K562 (cell line): Measurements from ENCODE around the gene CLASP1. TPM values are rescaled to one million over a fixed set of nuclear protein-coding genes. Genes with fewer than 3 reads are reported as not detected.

Experiments used
- ATAC-seq: fragments of 200-7000 bp; cut with Tn5 transposase; 3 replicates; pipeline ENCODE4 v1.9.1; 2020; ENCODE audit warnings: moderate library complexity
- BruUV-seq: library from RNA; stranded (reverse); fragments of 400-500 nt; replicated peaks from 2 replicates; lab custom pipeline; 2021; lab: Mats Ljungman, UMichigan
- CTCF ChIA-PET: fragments of 300-600 bp; formaldehyde crosslinking; extraction: SDS; loops from one replicate; lab custom pipeline; 2021; ENCODE audit warnings: low intra/inter-chr PET ratio; lab: Yijun Ruan, JAX
- POLR2A ChIA-PET: fragments of 300-600, 350-650 bp; sonication (Branson Sonifier 250); formaldehyde crosslinking; extraction: SDS; loops from one replicate; lab custom pipeline; 2021; ENCODE audit warnings: antibody characterized with exemption, inconsistent platforms; lab: Yijun Ruan, JAX
- DNase-seq, 4 experiments: peaks; one replicate each; pipeline versions ENCODE4 v3.0.0 to v3.0.0-alpha.2; 2011 to 2018; ENCODE audit warnings: low spot score in 3 of 4, mixed read lengths in 3 of 4; ENCODE audit errors: extremely low read depth in 1 of 4
- FAIRE-seq: peaks from 2 replicates; lab custom pipeline; 2011; peaks lifted over from hg19 to GRCh38; lab: Jason Lieb, UNC
- H2AFZ ChIP-seq: 2 replicates; pipeline ENCODE4 v1.6.0; 2011; ENCODE audit warnings: low read depth, low read length, control low read depth, inconsistent platforms
- H3K27ac ChIP-seq: fragments of 200-600 bp; 3 replicates; pipeline ENCODE4 v1.8.0; 2011; ENCODE audit warnings: low read depth, mild to moderate bottlenecking, control low read depth, inconsistent platforms, low read length, moderate library complexity, mixed read lengths; ENCODE audit errors: extremely low read depth
- H3K27me3 ChIP-seq, 2 experiments: fragments of 300-600 bp in 1 of 2; 2 replicates in 1 of 2; 3 replicates in 1 of 2; pipeline versions ENCODE4 v1.6.0 to v1.8.0; 2011; ENCODE audit warnings: inconsistent platforms in 2 of 2, low read length in 2 of 2, mild to moderate bottlenecking in 1 of 2, mixed read lengths in 1 of 2, moderate library complexity in 1 of 2; ENCODE audit not compliant: control insufficient read depth in 2 of 2, insufficient read depth in 2 of 2
- H3K36me3 ChIP-seq: fragments of 300-600 bp; 3 replicates; pipeline ENCODE4 v1.8.0; 2011; ENCODE audit warnings: mild to moderate bottlenecking, low read length, inconsistent platforms; ENCODE audit not compliant: control insufficient read depth, insufficient read depth
- H3K4me1 ChIP-seq, 2 experiments: fragments of 200-600 bp in 1 of 2; replicated peaks in 1 of 2; 2 replicates in 1 of 2; 3 replicates in 1 of 2; pipeline versions ENCODE4 v1.5.1 to v1.8.0; 2011; ENCODE audit warnings: inconsistent platforms in 2 of 2, low read length in 2 of 2, mild to moderate bottlenecking in 1 of 2, mixed read lengths in 1 of 2, moderate library complexity in 1 of 2; ENCODE audit not compliant: control insufficient read depth in 2 of 2, insufficient read depth in 2 of 2
- H3K4me2 ChIP-seq: 2 replicates; pipeline ENCODE4 v1.6.1; 2011; ENCODE audit warnings: low read length, control low read depth, inconsistent platforms, mixed read lengths; ENCODE audit not compliant: insufficient read depth
- H3K4me3 ChIP-seq: fragments of 200-600 bp; sonication (generic), shearing (Covaris generic); 2 replicates; pipeline ENCODE4 v1.5.1; 2016; ENCODE audit warnings: control low read depth, inconsistent platforms
- H3K79me2 ChIP-seq: fragments of 200-600 bp; 3 replicates; pipeline ENCODE4 v1.8.0; 2011; ENCODE audit warnings: low read length, inconsistent platforms; ENCODE audit not compliant: control insufficient read depth, insufficient read depth
- H3K9ac ChIP-seq, 2 experiments: 2 replicates each; pipeline versions ENCODE4 v1.6.0 to v1.6.1; 2011; ENCODE audit warnings: low read depth in 2 of 2, low read length in 2 of 2, control low read depth in 1 of 2, inconsistent platforms in 1 of 2, mild to moderate bottlenecking in 1 of 2, mixed read lengths in 1 of 2; ENCODE audit not compliant: insufficient read depth in 1 of 2
- H3K9me1 ChIP-seq: one replicate; pipeline ENCODE4 v1.6.0; 2011; ENCODE audit warnings: inconsistent platforms, mild to moderate bottlenecking, low read length, moderate library complexity; ENCODE audit not compliant: control insufficient read depth, insufficient read depth
- H3K9me3 ChIP-seq: replicated peaks from 2 replicates; pipeline ENCODE4 v1.5.1; 2011; ENCODE audit warnings: low read depth, low read length, inconsistent platforms; ENCODE audit not compliant: control insufficient read depth, insufficient read depth
- H4K20me1 ChIP-seq: replicated peaks from 2 replicates; pipeline ENCODE4 v1.6.1; 2011; ENCODE audit warnings: low read length, inconsistent platforms, mixed read lengths; ENCODE audit not compliant: control insufficient read depth, insufficient read depth
- CBX3 ChIP-seq, 2 experiments: IDR thresholded peaks; 1 replicate in 1 of 2; 2 replicates in 1 of 2; pipeline ENCODE4 v1.6.1; 2012; ENCODE audit warnings: inconsistent platforms in 2 of 2, low read length in 2 of 2, borderline replicate concordance in 1 of 2, control low read depth in 1 of 2
- MTA2 ChIP-seq: fragments of 450-650 bp; IDR thresholded peaks from 2 replicates; pipeline ENCODE4 v1.6.1; 2016; ENCODE audit warnings: low read depth
- NR4A1 ChIP-seq, 2 experiments: fragments of 250-450 bp in 1 of 2; fragments of 450-650 bp in 1 of 2; sonication (Bioruptor Pico) in 1 of 2; IDR thresholded peaks; 2 replicates each; pipeline versions ENCODE4 v1.4.0 to v1.6.1; 2016 to 2020; ENCODE audit warnings: mild to moderate bottlenecking in 2 of 2, missing compliant biosample characterization in 1 of 2, missing genetic modification characterization in 1 of 2, moderate library complexity in 1 of 2
- RB1 ChIP-seq: fragments of 450-650 bp; IDR thresholded peaks from 2 replicates; pipeline ENCODE4 v1.6.1; 2017; ENCODE audit warnings: low read depth, mild to moderate bottlenecking
- TAF7 ChIP-seq: fragments of 450-650 bp; IDR thresholded peaks from 2 replicates; pipeline ENCODE4 v1.6.1; 2016; ENCODE audit warnings: missing genetic modification characterization, missing compliant biosample characterization
- TRIM25 ChIP-seq: fragments of 450-650 bp; IDR thresholded peaks from 2 replicates; pipeline ENCODE4 v1.7.0; 2016; ENCODE audit warnings: borderline replicate concordance
- U2AF2 ChIP-seq: fragments of 200-400 bp; formaldehyde crosslinking; optimal IDR thresholded peaks from 2 replicates; pipeline ENCODE3; 2017; ENCODE audit warnings: low read depth, mild to moderate bottlenecking, low read length
- ZNF121 ChIP-seq: sonication (generic); formaldehyde crosslinking; conservative IDR thresholded peaks from 2 replicates; pipeline ENCODE4 v1.8.0; 2022; ENCODE audit warnings: missing genetic modification reagents
- ZNF175 ChIP-seq: fragments of 200-800 bp; sonication (Bioruptor generic); IDR thresholded peaks from 2 replicates; pipeline ENCODE4 v1.6.1; 2016; ENCODE audit warnings: low read depth, mild to moderate bottlenecking, missing genetic modification characterization, missing compliant biosample characterization
- WGBS: fragments of 100-300 bp; shearing (Covaris generic); methylation state at CpG from one replicate; pipeline ENCODE4 v1.1.6; 2016; ENCODE audit warnings: low coverage, mixed read lengths; ENCODE audit not compliant: insufficient coverage; ENCODE audit errors: missing lambda C conversion rate; 5-methylcytosine and 5-hydroxymethylcytosine counted together
- in situ Hi-C: fragments of 300-500 bp; cut with MboI; formaldehyde crosslinking; loops from 4 replicates; pipeline ENCODE4 v1.15.0; 2018; ENCODE audit warnings: inconsistent platforms, mixed read lengths
- intact Hi-C: fragments of 100-400 bp; cut with micrococcal nuclease; formaldehyde crosslinking; loops from 2 replicates; pipeline ENCODE4 v1.14.2; 2022
- polyA plus RNA-seq, 8 experiments: library from polyadenylated mRNA; depleted of rRNA in 4 of 8; stranded (reverse) in 5 of 8; unstranded in 3 of 8; fragments of >200 nt; fragmentation: Nextera tagmentation in 2 of 8; fragmentation: Illumina TruSeq in 1 of 8; extraction: Ambion mirVana in 2 of 8; extraction: Trizol in 1 of 8; gene quantifications; 2 replicates each; pipeline versions ENCODE4 v1.2.1 to v1.2.3, GENCODE V29; 2011 to 2014; ENCODE audit warnings: inconsistent platforms in 1 of 8, missing spikeins in 1 of 8
- total RNA-seq, 7 experiments: library from RNA; depleted of rRNA in 6 of 7; stranded (reverse); fragments of >200 nt in 6 of 7; fragmentation: Illumina TruSeq in 2 of 7; extraction: Trizol in 2 of 7; gene quantifications; 2 replicates each; pipeline versions ENCODE4 v1.2.1 to v1.2.3, GENCODE V29; 2011 to 2021; ENCODE audit warnings: low replicate concordance in 1 of 7
- TF ChIP-seq, protein P1 (sequence below), 2 experiments: IDR thresholded peaks; 2 replicates each; pipeline ENCODE4 v1.6.1; 2012; ENCODE audit warnings: improper control_type of control experiment in 2 of 2, low read depth in 2 of 2, low read length in 2 of 2, borderline replicate concordance in 1 of 2

CLASP1 gene
- total and polyA plus RNA-seq, 9 of the 15 experiments (the other 6 are each of a cell fraction or from before 2014, with no cell fraction given): 1.7 to 40.3 (median 20.7) TPM

DNA sequence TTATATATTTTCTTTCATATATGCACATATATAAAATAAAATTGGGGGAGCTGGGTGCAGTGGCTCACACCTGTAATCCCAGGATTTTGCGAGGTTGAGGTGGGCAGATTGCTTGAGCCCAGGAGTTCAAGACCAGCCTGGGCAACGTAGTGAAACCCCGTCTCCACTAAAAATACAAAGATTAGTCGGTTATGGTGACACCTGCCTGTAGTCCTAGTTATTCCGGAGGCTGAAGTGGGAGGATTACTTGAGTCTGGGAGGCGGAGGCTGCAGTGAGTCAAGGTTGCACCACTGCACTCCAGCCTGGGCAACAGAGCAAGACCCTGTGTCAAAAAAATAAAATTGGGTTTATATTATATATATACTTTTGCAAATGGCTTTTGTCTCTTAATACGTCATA, 324.7 kb downstream of the CLASP1 start:
- ChIA-PET CTCF (no interaction called here), POLR2A (no interaction called here)
- Histone ChIP-seq H3K4me3 (no peak overlapping the region), H3K27ac (no peak overlapping the region), H3K4me1 (no peaks in the 10 kb centered on the region), H3K27me3 (peaks cover 11 to 28% of the 10 kb centered on the region in 2 experiments; a peak in 4 of 5 replicates), H3K9ac (no peak overlapping the region), H2AFZ (no peak overlapping the region), H3K9me3 (no peaks in the 10 kb centered on the region), H3K79me2 (no peaks in the 10 kb centered on the region), H3K9me1 (no peaks in the 10 kb centered on the region), H3K36me3 (no peaks in the 10 kb centered on the region), H4K20me1 (no peaks in the 10 kb centered on the region), H3K4me2 (no peak overlapping the region)
- BruUV-seq: no TSS peak
- 6% methylated on average over 7 of the region's 7 CpGs for WGBS
- TF ChIP-seq TRIM25: no peak
- TF ChIP-seq ZNF121 (CRISPR knock-in tag): 0 out of 2 replicates have a peak, but pooled peaks have one; percentile 9
- ATAC-seq (no peak), DNase-seq (no peak), FAIRE-seq (no peak)
- intact Hi-C loops (loop anchor here (5.0 kb wide), 1 partner anchor 227 kb away; no protein-coding TSS in a partner anchor), in situ Hi-C loops (loop anchor here (10.0 kb wide), 1 partner anchor 230 kb away; no protein-coding TSS in a partner anchor)

DNA sequence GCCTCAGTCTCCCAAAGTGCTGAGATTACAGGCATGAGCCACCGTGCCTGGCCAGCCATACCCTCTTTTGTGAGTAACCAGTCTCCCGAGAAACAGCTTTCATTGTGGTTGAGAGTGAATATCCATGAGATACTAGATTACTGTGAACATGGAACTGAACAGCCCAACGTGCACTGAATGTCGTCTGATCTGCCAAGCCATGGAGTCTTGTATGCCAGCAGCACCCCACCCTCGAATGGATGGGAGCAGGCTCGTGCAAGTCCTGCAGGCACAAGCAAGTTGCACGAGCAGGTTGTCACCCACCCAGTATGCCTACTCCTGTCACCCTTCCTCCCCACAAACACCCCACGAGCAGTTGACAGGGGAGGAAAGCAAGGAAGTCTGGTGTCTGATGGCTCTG, 327.8 kb downstream of the CLASP1 start:
- Histone ChIP-seq H4K20me1 (no peaks in the 10 kb centered on the region), H3K36me3 (no peaks in the 10 kb centered on the region), H3K4me3 (no peak overlapping the region), H3K27me3 (peaks cover 7 to 44% of the 10 kb centered on the region in 2 experiments; a peak in 4 of 5 replicates), H2AFZ (no peak overlapping the region), H3K27ac (no peak overlapping the region), H3K4me1 (no peaks in the 10 kb centered on the region), H3K79me2 (no peaks in the 10 kb centered on the region), H3K4me2 (no peak overlapping the region), H3K9ac (no peak overlapping the region), H3K9me1 (no peaks in the 10 kb centered on the region), H3K9me3 (no peaks in the 10 kb centered on the region)
- FAIRE-seq: no peak
- WGBS: 0% methylated on average over 8 of the region's 8 CpGs
- in situ Hi-C loops (loop anchor here (10.0 kb wide), 1 partner anchor 227 kb away; no protein-coding TSS in a partner anchor), intact Hi-C loops (loop anchor here (5.0 kb wide), 1 partner anchor 224 kb away; no protein-coding TSS in a partner anchor)
- BruUV-seq: no TSS peak
- TF ChIP-seq TAF7 (tag): no peak
- TF ChIP-seq RB1: no peak
- TF ChIP-seq ZNF175 (CRISPR knock-in tag): no peak
- no peak for TF ChIP-seq CBX3 (IDR thresholded peaks at IDR 0.05; ENCODE audit: borderline replicate concordance in 1 of 2, low read length in 2 of 2)
- TF ChIP-seq MTA2: no peak
- no peak for TF ChIP-seq U2AF2
- no peak for TF ChIP-seq NR4A1 (CRISPR knock-in tag; IDR thresholded peaks at IDR 0.05)
- no peak for TF ChIP-seq NR4A1 (tag; IDR thresholded peaks at IDR 0.05)
- TF ChIP-seq, protein P1, sequence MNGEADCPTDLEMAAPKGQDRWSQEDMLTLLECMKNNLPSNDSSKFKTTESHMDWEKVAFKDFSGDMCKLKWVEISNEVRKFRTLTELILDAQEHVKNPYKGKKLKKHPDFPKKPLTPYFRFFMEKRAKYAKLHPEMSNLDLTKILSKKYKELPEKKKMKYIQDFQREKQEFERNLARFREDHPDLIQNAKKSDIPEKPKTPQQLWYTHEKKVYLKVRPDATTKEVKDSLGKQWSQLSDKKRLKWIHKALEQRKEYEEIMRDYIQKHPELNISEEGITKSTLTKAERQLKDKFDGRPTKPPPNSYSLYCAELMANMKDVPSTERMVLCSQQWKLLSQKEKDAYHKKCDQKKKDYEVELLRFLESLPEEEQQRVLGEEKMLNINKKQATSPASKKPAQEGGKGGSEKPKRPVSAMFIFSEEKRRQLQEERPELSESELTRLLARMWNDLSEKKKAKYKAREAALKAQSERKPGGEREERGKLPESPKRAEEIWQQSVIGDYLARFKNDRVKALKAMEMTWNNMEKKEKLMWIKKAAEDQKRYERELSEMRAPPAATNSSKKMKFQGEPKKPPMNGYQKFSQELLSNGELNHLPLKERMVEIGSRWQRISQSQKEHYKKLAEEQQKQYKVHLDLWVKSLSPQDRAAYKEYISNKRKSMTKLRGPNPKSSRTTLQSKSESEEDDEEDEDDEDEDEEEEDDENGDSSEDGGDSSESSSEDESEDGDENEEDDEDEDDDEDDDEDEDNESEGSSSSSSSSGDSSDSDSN (IDR thresholded peaks at IDR 0.05; ENCODE audit: borderline replicate concordance in 1 of 2, low read depth in 2 of 2, low read length in 2 of 2): no peak
- ChIA-PET POLR2A (no interaction called here), CTCF (interaction anchor here (1.5 kb wide), 1 partner anchor 193 kb away, joined by 8 read pairs; no protein-coding TSS in a partner anchor)
- ATAC-seq: no peak
- peak in 1 of 4 experiments; percentile 1 for DNase-seq
